IMR-90 (cell line): Measurements from ENCODE around the gene ATRX. TPM values are rescaled to one million over a fixed set of nuclear protein-coding genes. Genes with fewer than 3 reads are reported as not detected.

Experiments
- ATAC-seq: fragments of 200-7000 bp; cut with Tn5 transposase; 2 replicates; pipeline ENCODE4 v1.9.1; 2020; ENCODE audit warnings: low read depth, mild to moderate bottlenecking, moderate library complexity
- BruUV-seq: library from RNA; stranded (reverse); fragments of 400-500 nt; replicated peaks from 2 replicates; lab custom pipeline; 2021; lab: Mats Ljungman, UMichigan
- CTCF ChIA-PET: fragments of 300-600 bp; formaldehyde crosslinking; extraction: SDS; loops from one replicate; lab custom pipeline; 2021; ENCODE audit warnings: antibody characterized with exemption; lab: Yijun Ruan, JAX
- POLR2A ChIA-PET: fragments of 300-600 bp; sonication (Branson Sonifier 250); formaldehyde crosslinking; loops from one replicate; lab custom pipeline; 2022; ENCODE audit warnings: antibody characterized with exemption; ENCODE audit not compliant: unreplicated experiment; lab: Charles Lee
- DNase-seq: peaks from one replicate; pipeline ENCODE4 v3.0.0; 2013
- H2AFZ ChIP-seq: replicated peaks from 2 replicates; pipeline ENCODE3; 2013; ENCODE audit warnings: low read length, mild to moderate bottlenecking; ENCODE audit not compliant: poor library complexity
- H2AK5ac ChIP-seq: 2 replicates; pipeline ENCODE4 v1.6.1; 2013; ENCODE audit warnings: low read depth, low read length, inconsistent platforms
- H2AK9ac ChIP-seq: replicated peaks from 2 replicates; pipeline ENCODE3; 2013; ENCODE audit warnings: mild to moderate bottlenecking, low read depth, low read length, moderate library complexity; ENCODE audit not compliant: poor library complexity
- H2BK120ac ChIP-seq: 2 replicates; pipeline ENCODE4 v1.6.1; 2013; ENCODE audit warnings: low read depth, low read length, inconsistent platforms
- H2BK15ac ChIP-seq: 3 replicates; pipeline ENCODE4 v1.6.1; 2013; ENCODE audit warnings: low read depth, low read length, inconsistent platforms
- H2BK20ac ChIP-seq: 2 replicates; pipeline ENCODE4 v1.6.1; 2013; ENCODE audit warnings: low read depth, mild to moderate bottlenecking, inconsistent platforms, low read length, moderate library complexity
- H2BK5ac ChIP-seq: 2 replicates; pipeline ENCODE4 v1.6.1; 2013; ENCODE audit warnings: mild to moderate bottlenecking, low read depth, low read length, inconsistent platforms; ENCODE audit not compliant: poor library complexity, severe bottlenecking
- H3K14ac ChIP-seq: replicated peaks from 2 replicates; pipeline ENCODE4 v1.6.1; 2013; ENCODE audit warnings: low read depth, low read length, inconsistent platforms
- H3K18ac ChIP-seq: 2 replicates; pipeline ENCODE4 v1.6.1; 2013; ENCODE audit warnings: low read depth, low read length, control low read depth
- H3K23ac ChIP-seq: 2 replicates; pipeline ENCODE4 v1.6.1; 2013; ENCODE audit warnings: low read depth, low read length, inconsistent platforms
- H3K27ac ChIP-seq: 2 replicates; pipeline ENCODE4 v1.5.1; 2013; ENCODE audit warnings: mild to moderate bottlenecking, control low read depth, low read length; ENCODE audit not compliant: insufficient read depth
- H3K27me3 ChIP-seq: 2 replicates; pipeline ENCODE4 v1.6.1; 2013; ENCODE audit warnings: low read length; ENCODE audit not compliant: control insufficient read depth, insufficient read depth
- H3K36me3 ChIP-seq: 2 replicates; pipeline ENCODE4 v1.6.1; 2013; ENCODE audit warnings: low read length, mixed read lengths; ENCODE audit not compliant: control insufficient read depth, insufficient read depth
- H3K4ac ChIP-seq: 2 replicates; pipeline ENCODE4 v1.6.1; 2013; ENCODE audit warnings: low read depth, low read length, inconsistent platforms
- H3K4me1 ChIP-seq: 2 replicates; pipeline ENCODE4 v1.6.1; 2013; ENCODE audit warnings: low read length, mixed read lengths; ENCODE audit not compliant: control insufficient read depth, insufficient read depth
- H3K4me2 ChIP-seq: 2 replicates; pipeline ENCODE4 v1.6.1; 2013; ENCODE audit warnings: low read depth, mild to moderate bottlenecking, control low read depth, low read length, moderate library complexity
- H3K4me3 ChIP-seq: 2 replicates; pipeline ENCODE4 v1.5.1; 2013; ENCODE audit warnings: low read depth, mild to moderate bottlenecking, control low read depth, low read length, moderate library complexity; ENCODE audit not compliant: insufficient read depth
- H3K56ac ChIP-seq: 2 replicates; pipeline ENCODE4 v1.6.1; 2013; ENCODE audit warnings: low read length, inconsistent platforms; ENCODE audit not compliant: insufficient read depth; ENCODE audit errors: extremely low read depth
- H3K79me1 ChIP-seq, 2 experiments: 2 replicates each; pipeline ENCODE4 v1.6.1; 2013; ENCODE audit warnings: low read length in 2 of 2, inconsistent platforms in 1 of 2, low read depth in 1 of 2
- H3K9ac ChIP-seq: 2 replicates; pipeline ENCODE4 v1.6.1; 2013; ENCODE audit warnings: low read depth, low read length, control low read depth
- H3K9me1 ChIP-seq: 2 replicates; pipeline ENCODE4 v1.6.1; 2013; ENCODE audit warnings: low read length, inconsistent platforms; ENCODE audit not compliant: insufficient read depth
- H3K9me3 ChIP-seq: 2 replicates; pipeline ENCODE4 v1.6.1; 2013; ENCODE audit warnings: low read length; ENCODE audit not compliant: control insufficient read depth, insufficient read depth
- H4K20me1 ChIP-seq: 2 replicates; pipeline ENCODE4 v1.6.1; 2013; ENCODE audit warnings: low read length, inconsistent platforms; ENCODE audit not compliant: insufficient read depth
- H4K5ac ChIP-seq: 2 replicates; pipeline ENCODE4 v1.6.1; 2013; ENCODE audit warnings: mild to moderate bottlenecking, low read depth, low read length, control low read depth
- H4K8ac ChIP-seq, 2 experiments: 2 replicates each; pipeline ENCODE4 v1.6.1; 2013; ENCODE audit warnings: low read depth in 2 of 2, low read length in 2 of 2, control low read depth in 1 of 2, inconsistent platforms in 1 of 2
- H4K91ac ChIP-seq: 2 replicates; pipeline ENCODE4 v1.6.1; 2013; ENCODE audit warnings: low read depth, low read length, inconsistent platforms; ENCODE audit not compliant: insufficient read depth
- CTCF ChIP-seq: conservative IDR thresholded peaks from 2 replicates; pipeline ENCODE4 v1.5.1; 2012; ENCODE audit warnings: mild to moderate bottlenecking, low read depth, low read length, improper control_type of control experiment
- dilution Hi-C: fragments of 300-500 bp; cut with HindIII; formaldehyde crosslinking; loops from one replicate; pipeline ENCODE4 v1.14.3; 2018; ENCODE audit warnings: low sequenced_read_pairs; ENCODE audit not compliant: unreplicated experiment
- in situ Hi-C: fragments of 300-500 bp; cut with MboI; formaldehyde crosslinking; loops from 3 replicates; pipeline ENCODE4 v1.14.3; 2019; ENCODE audit warnings: low sequenced_read_pairs, inconsistent platforms, mixed read lengths
- intact Hi-C: fragments of 100-400 bp; cut with micrococcal nuclease; formaldehyde crosslinking; loops from 2 replicates; pipeline ENCODE4 v1.10.0; 2022
- polyA plus RNA-seq, 3 experiments: library from polyadenylated mRNA; depleted of rRNA; stranded (reverse); fragments of >200 nt; gene quantifications; 2 replicates each; pipeline ENCODE4 v1.2.3, GENCODE V29; 2012; ENCODE audit warnings: low replicate concordance in 1 of 3
- total RNA-seq: library from RNA; depleted of rRNA; stranded (reverse); fragments of >200 nt; gene quantifications from 2 replicates; pipeline ENCODE4 v1.2.3, GENCODE V29; 2012

Gene ATRX
- total and polyA plus RNA-seq, 2 of the 4 experiments (the other 2 are of a cell fraction) = 20.7 to 73.8 TPM

GRCh38 chrX:77556276-77556675, 229.7 kb downstream of the ATRX start:
- dilution Hi-C loops (no loop called here), intact Hi-C loops (no loop called here), in situ Hi-C loops (no loop called here)
- no peak overlapping the region for H3K27ac ChIP-seq
- ChIA-PET POLR2A (no interaction called here), CTCF (no interaction called here)
- no peak overlapping the region for H2BK5ac ChIP-seq
- no peaks in the 10 kb centered on the region for H3K79me1 ChIP-seq
- BruUV-seq = no TSS peak
- no peak overlapping the region for H4K5ac ChIP-seq
- H3K18ac ChIP-seq = no peak overlapping the region
- H3K36me3 ChIP-seq = 0 out of 2 replicates have a peak, but pooled peaks cover 1% of the 10 kb centered on the region
- H3K4ac ChIP-seq = no peak overlapping the region
- no peak overlapping the region for H2BK120ac ChIP-seq
- no peak overlapping the region for H3K56ac ChIP-seq
- no peak for TF ChIP-seq CTCF
- no peaks in the 10 kb centered on the region for H3K27me3 ChIP-seq
- no peak overlapping the region for H2AK9ac ChIP-seq
- no peak overlapping the region for H2AK5ac ChIP-seq
- no peaks in the 10 kb centered on the region for H4K20me1 ChIP-seq
- H3K9ac ChIP-seq = no peak overlapping the region
- H3K4me2 ChIP-seq = no peak overlapping the region
- no peak overlapping the region for H4K8ac ChIP-seq
- H3K9me1 ChIP-seq = no peaks in the 10 kb centered on the region
- DNase-seq (no peak), ATAC-seq (no peak)
- no peak overlapping the region for H4K91ac ChIP-seq
- no peak overlapping the region for H3K23ac ChIP-seq
- no peak overlapping the region for H3K14ac ChIP-seq
- H2BK15ac ChIP-seq = no peak overlapping the region
- H3K9me3 ChIP-seq = no peaks in the 10 kb centered on the region
- no peaks in the 10 kb centered on the region for H3K4me1 ChIP-seq
- no peak overlapping the region for H2BK20ac ChIP-seq
- no peak overlapping the region for H3K4me3 ChIP-seq
- no peak overlapping the region for H2AFZ ChIP-seq
